Sigmoid colon (tissue), 7 donors: ENCODE results near the gene PCYOX1L. TPM values are rescaled to one million over a fixed set of nuclear protein-coding genes. Genes with fewer than 3 reads are reported as not detected.
A peak's percentile ranks its signal among the peaks of the same experiment; 100 is the strongest.

Experiments
- DNase-seq: peaks from one replicate; pipeline ENCODE4 v3.0.0-alpha.2; 2019
- H3K27ac ChIP-seq, 4 donors: fragments of 200-600 bp; sonication (generic); one replicate each; pipeline ENCODE4 v1.5.1; 2016 to 2019; ENCODE audit warnings: mild to moderate bottlenecking in 1 of 4
- H3K27me3 ChIP-seq, 3 donors: fragments of 200-600 bp; sonication (generic); one replicate each; pipeline ENCODE4 v1.5.1; 2019; ENCODE audit warnings: mild to moderate bottlenecking in 1 of 3
- H3K36me3 ChIP-seq, 4 donors: fragments of 200-600 bp; sonication (generic); one replicate each; pipeline ENCODE4 v1.5.1; 2016 to 2019
- H3K4me1 ChIP-seq, 4 donors: fragments of 200-600 bp; sonication (generic); one replicate each; pipeline ENCODE4 v1.5.1; 2017 to 2019
- H3K4me3 ChIP-seq, 4 donors: fragments of 200-600 bp; sonication (generic); one replicate each; pipeline ENCODE4 v1.5.1; 2017 to 2019; ENCODE audit warnings: mild to moderate bottlenecking in 2 of 4, moderate library complexity in 1 of 4
- H3K9me3 ChIP-seq, 4 donors: fragments of 200-600 bp in 3 of 4; sonication (generic) in 3 of 4; one replicate each; pipeline versions ENCODE4 v1.5.1 to v1.6.1; 2013 to 2019
- CTCF ChIP-seq, 4 experiments: fragments of 450-650 bp in 3 of 4; fragments of 200-600 bp in 1 of 4; IDR thresholded peaks; one replicate each; pipeline ENCODE4 v1.5.1; 2016 to 2019; ENCODE audit warnings: antibody characterized with exemption in 4 of 4, mild to moderate bottlenecking in 3 of 4, moderate library complexity in 2 of 4
- EP300 ChIP-seq, 4 donors: sonication (generic); formaldehyde crosslinking; IDR thresholded peaks; one replicate each; pipeline ENCODE4 v1.6.1; 2017; ENCODE audit warnings: antibody characterized with exemption in 4 of 4
- POLR2A ChIP-seq, 2 donors: fragments of 450-650 bp; IDR thresholded peaks; one replicate each; pipeline ENCODE4 v1.6.1; 2016; ENCODE audit warnings: antibody characterized with exemption in 2 of 2, mild to moderate bottlenecking in 2 of 2, moderate library complexity in 2 of 2
- POLR2AphosphoS5 ChIP-seq, 4 donors: sonication (generic); formaldehyde crosslinking; IDR thresholded peaks; one replicate each; pipeline ENCODE4 v1.6.1; 2017; ENCODE audit warnings: antibody characterized with exemption in 4 of 4
- WGBS, 2 donors: extraction: QIAGEN DNeasy Blood & Tissue Kit; methylation state at CpG; one replicate each; pipeline ENCODE4 v1.1.7; 2013; 5-methylcytosine and 5-hydroxymethylcytosine counted together
- intact Hi-C: fragments of 100-400 bp; cut with DNase I; formaldehyde crosslinking; loops from one replicate; pipeline ENCODE4 v1.15.1; 2023
- polyA plus RNA-seq, 3 donors: library from polyadenylated mRNA; stranded (reverse); fragments of 200-250 nt; gene quantifications; one replicate each; pipeline ENCODE4 v1.2.3, GENCODE V29; 2013
- total RNA-seq, 4 donors: library from RNA; depleted of rRNA; stranded (reverse); fragments of >200 nt; gene quantifications; one replicate each; pipeline ENCODE4 v1.1.0, GENCODE V29; 2016
- donor health status: healthy with polysubstance abuse.
- donor health status: Bipolar disorder and iron deficiency.
- donor health status: healthy.

Gene PCYOX1L
- total and polyA plus RNA-seq, 7 donors, result 0.69 to 7.4 (median 3.3) TPM

GRCh38 chr5:149344151-149344550, 13.7 kb upstream of the PCYOX1L start:
- intact Hi-C loops, result loop anchor here (1.0 kb wide), 1 partner anchor 24 kb away; no protein-coding TSS in a partner anchor
- H3K27ac ChIP-seq, result peak overlapping the region in 3 of 4 donors; percentile 85 to 87 (median 86)
- H3K36me3 ChIP-seq, result peaks cover 5 to 14% (median 12%) of the 10 kb centered on the region in 4 donors
- peaks cover 0 to 16% (median 13%) of the 10 kb centered on the region in 4 donors for H3K4me1 ChIP-seq
- 92% methylated on average over 2 of the region's 2 CpGs for WGBS, 2 donors
- TF ChIP-seq EP300 (IDR thresholded peaks at IDR 0.05), result no peak
- no peak for TF ChIP-seq POLR2A (IDR thresholded peaks at IDR 0.05)
- no peaks in the 10 kb centered on the region for H3K9me3 ChIP-seq
- H3K27me3 ChIP-seq, result no peaks in the 10 kb centered on the region
- no peak for DNase-seq
- no peak overlapping the region for H3K4me3 ChIP-seq

GRCh38 chr5:149345147-149345891, 12.5 kb upstream of the PCYOX1L start, which contains the start of gene GRPEL2:
TSS of gene GRPEL2 (plus strand) at chr5:149345499. CDS start at chr5:149345540, 41 bp downstream.
- intact Hi-C loops, result no loop called here
- TF ChIP-seq POLR2AphosphoS5 (IDR thresholded peaks at IDR 0.05) (peak in 3 of 4 donors; percentile 81 to 87 (median 86)), POLR2A (IDR thresholded peaks at IDR 0.05) (peak; percentile 11 to 57), CTCF (IDR thresholded peaks at IDR 0.05) (no peak), EP300 (IDR thresholded peaks at IDR 0.05) (no peak)

GRCh38 chr5:149345892-149346222, 12.0 kb upstream of the PCYOX1L start:
- H3K27me3 ChIP-seq, result no peaks in the 10 kb centered on the region
- peak overlapping the region; percentile 82 to 87 (median 86) for H3K27ac ChIP-seq
- intact Hi-C loops, result no loop called here
- H3K9me3 ChIP-seq, result no peaks in the 10 kb centered on the region
- H3K36me3 ChIP-seq, result peaks cover 22 to 31% (median 28%) of the 10 kb centered on the region in 4 donors
- TF ChIP-seq EP300 (IDR thresholded peaks at IDR 0.05) (no peak), CTCF (IDR thresholded peaks at IDR 0.05) (no peak), POLR2A (IDR thresholded peaks at IDR 0.05) (no peak), POLR2AphosphoS5 (IDR thresholded peaks at IDR 0.05) (no peak)
- no peak for DNase-seq
- 2% methylated on average over 11 of the region's 11 CpGs for WGBS, 2 donors
- peaks cover 0 to 16% (median 13%) of the 10 kb centered on the region in 4 donors for H3K4me1 ChIP-seq
- peak overlapping the region; percentile 60 to 90 (median 60) for H3K4me3 ChIP-seq

More at GRCh38 chr5:149345147-149345891, 12.5 kb upstream of the PCYOX1L start, which contains the start of gene GRPEL2:
- H3K4me1 ChIP-seq, result peaks cover 0 to 16% (median 13%) of the 10 kb centered on the region in 4 donors
- peak; percentile 98 for DNase-seq
- 1% methylated on average over 54 of the region's 54 CpGs for WGBS, 2 donors
- H3K27ac ChIP-seq, result peak within 1 kb of the TSS; percentile 82 to 87 (median 86)
- H3K36me3 ChIP-seq, result peaks cover 17 to 26% (median 23%) of the 10 kb centered on the region in 4 donors
- H3K27me3 ChIP-seq, result no peaks in the 10 kb centered on the region
- H3K9me3 ChIP-seq, result no peaks in the 10 kb centered on the region
- H3K4me3 ChIP-seq, result peak within 1 kb of the TSS; percentile 60 to 90 (median 60)

GRCh38 chr5:149348518-149348917, 9.3 kb upstream of the PCYOX1L start:
- peaks cover 0 to 16% (median 13%) of the 10 kb centered on the region in 4 donors for H3K4me1 ChIP-seq
- intact Hi-C loops, result no loop called here
- H3K27ac ChIP-seq, result no peak overlapping the region
- peaks cover 27 to 58% (median 41%) of the 10 kb centered on the region in 4 donors for H3K36me3 ChIP-seq
- H3K4me3 ChIP-seq, result no peak overlapping the region
- WGBS, 2 donors, result 74 to 88% methylated on average over 1 of the region's 1 CpG
- H3K27me3 ChIP-seq, result no peaks in the 10 kb centered on the region
- TF ChIP-seq CTCF (IDR thresholded peaks at IDR 0.05) (no peak), EP300 (IDR thresholded peaks at IDR 0.05) (no peak), POLR2AphosphoS5 (IDR thresholded peaks at IDR 0.05) (no peak), POLR2A (IDR thresholded peaks at IDR 0.05) (no peak)
- DNase-seq, result no peak
- no peaks in the 10 kb centered on the region for H3K9me3 ChIP-seq

- peaks cover 27 to 66% (median 41%) of the 10 kb centered on the region in 4 donors for H3K36me3 ChIP-seq
- WGBS, 2 donors, result 91 to 94% methylated on average over 4 of the region's 4 CpGs
- peaks cover 0 to 16% (median 11%) of the 10 kb centered on the region in 4 donors for H3K4me1 ChIP-seq
These were observed 8.5 kb upstream of the PCYOX1L start for GRCh38 chr5:149349382-149349781.

More at GRCh38 chr5:149349382-149349781, 8.5 kb upstream of the PCYOX1L start:
- TF ChIP-seq CTCF (IDR thresholded peaks at IDR 0.05) (no peak), POLR2AphosphoS5 (IDR thresholded peaks at IDR 0.05) (no peak), EP300 (IDR thresholded peaks at IDR 0.05) (no peak), POLR2A (IDR thresholded peaks at IDR 0.05) (no peak)
- no peaks in the 10 kb centered on the region for H3K9me3 ChIP-seq
- no peaks in the 10 kb centered on the region for H3K27me3 ChIP-seq
- H3K27ac ChIP-seq, result no peak overlapping the region
- no peak overlapping the region for H3K4me3 ChIP-seq
- intact Hi-C loops, result loop anchor here (1.0 kb wide), 1 partner anchor 9 kb away; the partner anchor contains the start of gene PCYOX1L
- DNase-seq, result no peak
